Transverse colon (tissue), 4 donors: ENCODE measurements around the gene PRSS38.

ENCODE experiments used
- POLR2AphosphoS5 ChIP-seq, 3 donors: sonication (generic); formaldehyde crosslinking; IDR thresholded peaks; one replicate each; pipeline ENCODE4 v1.6.1; 2016; ENCODE audit warnings: antibody characterized with exemption in 3 of 3
- TF ChIP-seq, protein P1 (sequence below), 5 experiments: fragments of 200-600 bp in 3 of 5; fragments of 450-650 bp in 2 of 5; sonication (generic) in 3 of 5; IDR thresholded peaks; 1 replicate in 2 of 5; 2 replicates in 3 of 5; pipeline ENCODE4 v1.5.1; 2016 to 2017; ENCODE audit warnings: antibody characterized with exemption in 5 of 5, inconsistent platforms in 3 of 5, mild to moderate bottlenecking in 2 of 5, moderate library complexity in 1 of 5

DNA sequence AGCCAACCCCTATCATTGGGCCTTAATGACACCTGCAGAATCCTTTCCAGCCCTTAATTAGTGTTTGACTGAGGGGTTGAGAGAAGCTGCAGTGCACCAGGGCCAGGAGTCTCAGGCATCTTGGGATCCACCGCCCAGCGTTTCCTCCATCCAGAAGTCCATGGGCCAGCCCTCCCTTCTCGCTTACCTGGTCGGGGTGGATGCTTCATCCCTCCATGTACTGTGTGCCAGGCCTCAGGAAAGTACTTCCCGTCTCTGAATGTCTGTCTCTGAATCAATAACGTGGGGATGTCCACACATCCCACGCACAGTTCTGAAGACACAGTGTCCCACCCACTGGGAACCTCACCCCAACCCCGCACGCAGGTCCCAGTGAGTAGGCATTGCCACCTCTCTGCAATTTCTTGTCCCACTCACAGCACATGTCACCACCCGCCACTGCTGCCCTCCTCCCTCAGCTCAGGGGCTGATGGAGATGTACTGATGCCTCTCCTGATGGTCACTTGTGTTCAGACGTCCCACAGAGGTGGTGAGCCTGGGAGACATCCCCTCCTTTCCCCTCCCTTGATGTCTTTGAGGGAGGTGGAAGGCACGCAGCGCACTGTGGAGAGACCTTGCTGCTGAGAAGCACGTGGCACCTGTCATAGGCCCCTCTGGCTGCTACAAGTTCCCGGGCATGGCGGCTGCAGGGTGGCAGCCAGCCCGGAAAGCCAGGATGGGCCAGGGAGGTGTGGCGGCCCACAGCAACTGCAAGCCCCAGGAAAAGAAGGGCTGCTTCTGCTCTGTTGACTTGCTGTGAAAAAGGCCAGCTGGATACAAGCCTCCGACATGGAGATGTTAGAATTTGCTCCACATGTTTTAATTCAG, 29.4 kb upstream of the PRSS38 start:
- TF ChIP-seq, protein P1, sequence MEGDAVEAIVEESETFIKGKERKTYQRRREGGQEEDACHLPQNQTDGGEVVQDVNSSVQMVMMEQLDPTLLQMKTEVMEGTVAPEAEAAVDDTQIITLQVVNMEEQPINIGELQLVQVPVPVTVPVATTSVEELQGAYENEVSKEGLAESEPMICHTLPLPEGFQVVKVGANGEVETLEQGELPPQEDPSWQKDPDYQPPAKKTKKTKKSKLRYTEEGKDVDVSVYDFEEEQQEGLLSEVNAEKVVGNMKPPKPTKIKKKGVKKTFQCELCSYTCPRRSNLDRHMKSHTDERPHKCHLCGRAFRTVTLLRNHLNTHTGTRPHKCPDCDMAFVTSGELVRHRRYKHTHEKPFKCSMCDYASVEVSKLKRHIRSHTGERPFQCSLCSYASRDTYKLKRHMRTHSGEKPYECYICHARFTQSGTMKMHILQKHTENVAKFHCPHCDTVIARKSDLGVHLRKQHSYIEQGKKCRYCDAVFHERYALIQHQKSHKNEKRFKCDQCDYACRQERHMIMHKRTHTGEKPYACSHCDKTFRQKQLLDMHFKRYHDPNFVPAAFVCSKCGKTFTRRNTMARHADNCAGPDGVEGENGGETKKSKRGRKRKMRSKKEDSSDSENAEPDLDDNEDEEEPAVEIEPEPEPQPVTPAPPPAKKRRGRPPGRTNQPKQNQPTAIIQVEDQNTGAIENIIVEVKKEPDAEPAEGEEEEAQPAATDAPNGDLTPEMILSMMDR (IDR thresholded peaks at IDR 0.05): no peak
- TF ChIP-seq POLR2AphosphoS5 (IDR thresholded peaks at IDR 0.05): no peak
